Heart left ventricle (tissue), 13 donors: Measurements from ENCODE around the gene PALB2.

ENCODE experiments used
- CTCF ChIP-seq, 12 donors: fragments of 200-600 bp; sonication (generic) in 4 of 12; IDR thresholded peaks; one replicate each; pipeline versions ENCODE4 v1.5.0 to v1.8.0; 2018 to 2022; ENCODE audit warnings: antibody characterized with exemption in 12 of 12, mild to moderate bottlenecking in 5 of 12
- POLR2A ChIP-seq, 2 donors: fragments of 450-650 bp; IDR thresholded peaks; one replicate each; pipeline ENCODE4 v1.6.1; 2017; ENCODE audit warnings: antibody characterized with exemption in 2 of 2, mild to moderate bottlenecking in 2 of 2, moderate library complexity in 2 of 2
- donor health status: ischemic (EF 13 %, LVEDD 7.1; RV severe dilation, severe dysfunction).
- donor health status: DM: no; HTN: yes; CAD: no.
- donor health status: DM: no; HTN: no; CAD: no.
- donor health status: ischemic (EF 25% LVEDD 6.9; RV normal size, moderate dysfunction).
- donor health status: ischemic (EF 25% LVEDD 5.7; RV mildly dilated, moderate dysfunction).
- donor health status: ischemic (EF 35%, LVEDD 5.7; RV mildly dilated, moderate dysfunction).
- donor health status: nonischemic (EF 11% LVEDD 7.7; RV severe dilation, severe dysfunction).
- donor health status: DM: yes; HTN: yes; CAD: no.
- donor health status: PGD.
- donor health status: ischemic (EF 29% LVEDD 5.4; RV normal size, mild dysfunction).
- donor health status: nonischemic (EF 23%, LVEDD 6.1; RV moderate dilation, normal function).

GRCh38 chr16:23624092-23624491 lies 17.0 kb downstream of the PALB2 start:
- TF ChIP-seq CTCF (IDR thresholded peaks at IDR 0.05) (no peak), POLR2A (IDR thresholded peaks at IDR 0.05) (no peak)
